Measurements from ENCODE around the gene USP7. TPM values are rescaled to one million over a fixed set of nuclear protein-coding genes. Genes with fewer than 3 reads are reported as not detected.

Gene USP7
- total RNA-seq, 1 donor from 2014 or later, result 96.9 TPM

DNA sequence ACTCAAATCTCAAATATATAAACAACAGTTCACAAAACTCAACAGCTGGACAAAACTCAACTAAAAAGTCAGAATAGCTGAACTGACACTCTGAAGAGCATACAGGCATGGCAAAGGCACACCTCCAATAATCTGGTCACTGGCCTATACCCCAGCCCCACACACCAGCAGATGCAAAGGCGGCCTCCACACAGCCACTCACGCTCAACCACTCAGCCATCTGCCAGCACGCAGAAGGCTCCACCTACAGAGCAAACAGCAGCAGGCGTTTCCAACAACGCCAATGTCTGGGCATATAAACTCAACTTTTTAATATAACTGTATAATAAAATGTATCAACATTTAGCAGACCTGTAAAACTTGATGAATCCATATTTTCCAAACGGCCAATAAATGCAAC is 17.2 kb downstream of the USP7 start:
- Histone ChIP-seq H2AFZ (ENCODE audit: low read depth, low read length) (no peak overlapping the region), H3K9ac (ENCODE audit: low read length) (no peak overlapping the region), H3K27ac (ENCODE audit: low read depth, low read length) (no peak overlapping the region), H3K9me3 (ENCODE audit: insufficient read depth, low read depth, low read length) (no peaks in the 10 kb centered on the region), H3K4me1 (ENCODE audit: insufficient read depth, low read length) (peaks cover 14% of the 10 kb centered on the region), H3K4me3 (ENCODE audit: insufficient read depth, low read depth, low read length) (no peak overlapping the region), H3K27me3 (ENCODE audit: insufficient read depth, low read length) (no peaks in the 10 kb centered on the region), H3K4me2 (ENCODE audit: low read length) (no peak overlapping the region), H3K79me2 (ENCODE audit: insufficient read depth, low read length) (peaks cover 100% of the 10 kb centered on the region), H4K20me1 (ENCODE audit: insufficient read depth, low read length) (peaks cover 99% of the 10 kb centered on the region), H3K36me3 (ENCODE audit: insufficient read depth, low read length) (no peaks in the 10 kb centered on the region)
- Mint-ChIP-seq H3K36me3 (ENCODE audit: low read depth, unreplicated experiment) (no peaks in the 10 kb centered on the region), H3K27me3 (ENCODE audit: low read depth, unreplicated experiment) (no peaks in the 10 kb centered on the region), H3K27ac (ENCODE audit: unreplicated experiment) (no peak overlapping the region), H3K9me3 (ENCODE audit: unreplicated experiment) (no peaks in the 10 kb centered on the region), H3K4me1 (ENCODE audit: low read depth, unreplicated experiment) (peaks cover 31% of the 10 kb centered on the region), H3K4me3 (ENCODE audit: unreplicated experiment) (no peak overlapping the region)
- TF ChIP-seq, protein P1, sequence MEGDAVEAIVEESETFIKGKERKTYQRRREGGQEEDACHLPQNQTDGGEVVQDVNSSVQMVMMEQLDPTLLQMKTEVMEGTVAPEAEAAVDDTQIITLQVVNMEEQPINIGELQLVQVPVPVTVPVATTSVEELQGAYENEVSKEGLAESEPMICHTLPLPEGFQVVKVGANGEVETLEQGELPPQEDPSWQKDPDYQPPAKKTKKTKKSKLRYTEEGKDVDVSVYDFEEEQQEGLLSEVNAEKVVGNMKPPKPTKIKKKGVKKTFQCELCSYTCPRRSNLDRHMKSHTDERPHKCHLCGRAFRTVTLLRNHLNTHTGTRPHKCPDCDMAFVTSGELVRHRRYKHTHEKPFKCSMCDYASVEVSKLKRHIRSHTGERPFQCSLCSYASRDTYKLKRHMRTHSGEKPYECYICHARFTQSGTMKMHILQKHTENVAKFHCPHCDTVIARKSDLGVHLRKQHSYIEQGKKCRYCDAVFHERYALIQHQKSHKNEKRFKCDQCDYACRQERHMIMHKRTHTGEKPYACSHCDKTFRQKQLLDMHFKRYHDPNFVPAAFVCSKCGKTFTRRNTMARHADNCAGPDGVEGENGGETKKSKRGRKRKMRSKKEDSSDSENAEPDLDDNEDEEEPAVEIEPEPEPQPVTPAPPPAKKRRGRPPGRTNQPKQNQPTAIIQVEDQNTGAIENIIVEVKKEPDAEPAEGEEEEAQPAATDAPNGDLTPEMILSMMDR (IDR thresholded peaks at IDR 0.05; ENCODE audit: insufficient read depth, low read depth, low read length), result no peak
- TF ChIP-seq EZH2 (IDR thresholded peaks at IDR 0.05; ENCODE audit: insufficient read depth, low read length), result no peak
- FAIRE-seq, result no peak
- DNase-seq (ENCODE audit: low read depth), result no peak

DNA sequence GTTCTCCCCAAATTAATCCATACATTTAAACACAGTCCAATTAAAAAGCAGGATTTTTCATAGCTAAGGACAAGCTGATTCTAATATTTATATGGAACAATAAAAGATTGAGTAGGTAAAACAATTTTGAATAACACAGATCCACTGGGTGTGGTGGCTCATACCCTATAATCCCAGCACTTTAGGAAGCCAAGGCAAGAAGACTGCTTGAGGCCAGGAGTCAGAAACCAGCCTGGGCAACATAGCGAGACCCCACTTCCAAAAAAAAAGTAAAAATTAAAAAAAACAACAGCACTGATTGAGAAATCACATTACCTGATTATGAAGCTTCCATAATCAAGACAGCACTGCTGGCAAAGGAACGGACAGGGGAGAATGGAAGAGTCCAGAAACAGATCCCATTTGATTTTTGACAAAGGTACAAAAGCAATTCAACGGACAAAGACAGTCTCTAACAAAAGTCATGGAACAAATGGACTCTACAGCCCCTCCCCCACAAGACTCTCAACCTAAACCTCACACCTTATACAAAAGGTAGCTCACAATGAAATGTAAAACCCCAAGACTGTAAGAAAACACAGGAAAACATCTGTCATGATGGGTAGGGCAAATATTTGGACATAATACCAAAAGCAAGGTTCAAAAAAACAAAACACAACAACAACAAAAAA is 17.9 kb downstream of the USP7 start:
- H3K4me2 ChIP-seq (ENCODE audit: low read length), result no peak overlapping the region
- H3K4me3 Mint-ChIP-seq (ENCODE audit: unreplicated experiment), result no peak overlapping the region
- no peak overlapping the region for H3K9ac ChIP-seq (ENCODE audit: low read length)
- H3K4me1 ChIP-seq (ENCODE audit: insufficient read depth, low read length), result peaks cover 7% of the 10 kb centered on the region
- H3K27ac ChIP-seq (ENCODE audit: low read depth, low read length), result no peak overlapping the region
- no peaks in the 10 kb centered on the region for H3K36me3 Mint-ChIP-seq (ENCODE audit: low read depth, unreplicated experiment)
- no peak overlapping the region for H3K4me3 ChIP-seq (ENCODE audit: insufficient read depth, low read depth, low read length)
- no peak overlapping the region for H2AFZ ChIP-seq (ENCODE audit: low read depth, low read length)
- DNase-seq (ENCODE audit: low read depth) (no peak), FAIRE-seq (no peak)
- TF ChIP-seq, protein P1 (IDR thresholded peaks at IDR 0.05; ENCODE audit: insufficient read depth, low read depth, low read length), result no peak
- no peak for TF ChIP-seq EZH2 (IDR thresholded peaks at IDR 0.05; ENCODE audit: insufficient read depth, low read length)
- H3K27me3 ChIP-seq (ENCODE audit: insufficient read depth, low read length), result no peaks in the 10 kb centered on the region
- H3K9me3 Mint-ChIP-seq (ENCODE audit: unreplicated experiment), result no peaks in the 10 kb centered on the region
- no peaks in the 10 kb centered on the region for H3K36me3 ChIP-seq (ENCODE audit: insufficient read depth, low read length)
- H4K20me1 ChIP-seq (ENCODE audit: insufficient read depth, low read length), result peaks cover 99% of the 10 kb centered on the region
- H3K27me3 Mint-ChIP-seq (ENCODE audit: low read depth, unreplicated experiment), result no peaks in the 10 kb centered on the region
- peaks cover 27% of the 10 kb centered on the region for H3K4me1 Mint-ChIP-seq (ENCODE audit: low read depth, unreplicated experiment)
- no peaks in the 10 kb centered on the region for H3K9me3 ChIP-seq (ENCODE audit: insufficient read depth, low read depth, low read length)
- no peak overlapping the region for H3K27ac Mint-ChIP-seq (ENCODE audit: unreplicated experiment)
- H3K79me2 ChIP-seq (ENCODE audit: insufficient read depth, low read length), result peaks cover 100% of the 10 kb centered on the region

Measured in astrocyte (in vitro differentiated cells and primary cell).